Effector memory CD8-positive, alpha-beta T cell (primary cell): ENCODE results near the gene MFRP.
A peak's percentile ranks its signal among the peaks of the same experiment; 100 is the strongest.

Source experiments
- ATAC-seq: fragments of 150-1000 bp; cut with Tn5 transposase; replicated peaks from 2 replicates; pipeline ENCODE4 v1.10.0; 2021; ENCODE audit warnings: mild to moderate bottlenecking, moderate library complexity
- DNase-seq, 3 experiments: peaks; one replicate each; pipeline ENCODE4 v3.0.0; 2021
- H3K27ac Mint-ChIP-seq, 2 donors: one replicate each; pipeline ENCODE4 v1.8.0; 2022; ENCODE audit warnings: mild to moderate bottlenecking in 2 of 2, mixed read lengths in 2 of 2, moderate library complexity in 2 of 2
- H3K27me3 Mint-ChIP-seq, 2 donors: one replicate each; pipeline ENCODE4 v1.8.0; 2022; ENCODE audit warnings: mixed read lengths in 2 of 2
- H3K36me3 Mint-ChIP-seq: one replicate; pipeline ENCODE4 v1.8.0; 2022; ENCODE audit warnings: mild to moderate bottlenecking, moderate library complexity, mixed read lengths; ENCODE audit not compliant: insufficient read depth
- H3K4me1 Mint-ChIP-seq, 2 donors: one replicate each; pipeline ENCODE4 v1.8.0; 2022; ENCODE audit warnings: low read depth in 2 of 2, mixed read lengths in 2 of 2
- H3K4me3 Mint-ChIP-seq, 2 donors: one replicate each; pipeline ENCODE4 v1.8.0; 2022; ENCODE audit warnings: mild to moderate bottlenecking in 2 of 2, mixed read lengths in 2 of 2, moderate library complexity in 2 of 2
- H3K9me3 Mint-ChIP-seq, 2 donors: one replicate each; pipeline ENCODE4 v1.8.0; 2022; ENCODE audit warnings: mixed read lengths in 2 of 2

The MFRP gene

GRCh38 chr11:119335091-119335654, 11.3 kb downstream of the MFRP start:
- peaks cover 15% of the 10 kb centered on the region for H3K36me3 Mint-ChIP-seq
- peak overlapping the region; percentile 95 to 96 for H3K27ac Mint-ChIP-seq
- peaks cover 12 to 23% of the 10 kb centered on the region in 2 donors for H3K27me3 Mint-ChIP-seq
- ATAC-seq (no peak), DNase-seq (no peak)
- H3K4me1 Mint-ChIP-seq, result peaks cover 24 to 41% of the 10 kb centered on the region in 2 donors
- peak overlapping the region; percentile 94 to 98 for H3K4me3 Mint-ChIP-seq
- H3K9me3 Mint-ChIP-seq, result no peaks in the 10 kb centered on the region

- peaks cover 11 to 24% of the 10 kb centered on the region in 2 donors for H3K27me3 Mint-ChIP-seq
- H3K36me3 Mint-ChIP-seq, result peaks cover 14% of the 10 kb centered on the region
- peak within 1 kb of the TSS; percentile 94 to 98 for H3K4me3 Mint-ChIP-seq
- peak; percentile 96 for ATAC-seq
- DNase-seq, result peak; percentile 92 to 93 (median 93)
- H3K4me1 Mint-ChIP-seq, result peaks cover 24 to 40% of the 10 kb centered on the region in 2 donors
- H3K27ac Mint-ChIP-seq, result peak within 1 kb of the TSS; percentile 95 to 96
- H3K9me3 Mint-ChIP-seq, result no peaks in the 10 kb centered on the region
Observed at GRCh38 chr11:119334174-119334930, 12.2 kb downstream of the MFRP start, which contains the start of gene RNF26. TSS of gene RNF26 (plus strand) at chr11:119334527. CDS start at chr11:119335123, 596 bp downstream.

- DNase-seq (no peak), ATAC-seq (no peak)
- Mint-ChIP-seq H3K27ac (no peak overlapping the region), H3K9me3 (no peaks in the 10 kb centered on the region), H3K36me3 (peaks cover 11% of the 10 kb centered on the region), H3K4me3 (peak overlapping the region in 1 of 2 donors; percentile 94), H3K4me1 (peaks cover 21 to 22% of the 10 kb centered on the region in 2 donors), H3K27me3 (peaks cover 7 to 13% of the 10 kb centered on the region in 2 donors)
Observed at GRCh38 chr11:119332111-119332765, 14.3 kb downstream of the MFRP start.

- DNase-seq (no peak), ATAC-seq (no peak)
- H3K36me3 Mint-ChIP-seq, result peaks cover 11% of the 10 kb centered on the region
- H3K27me3 Mint-ChIP-seq, result peaks cover 7 to 13% of the 10 kb centered on the region in 2 donors
- H3K9me3 Mint-ChIP-seq, result no peaks in the 10 kb centered on the region
- no peak overlapping the region for H3K27ac Mint-ChIP-seq
- H3K4me3 Mint-ChIP-seq, result no peak overlapping the region
- peaks cover 7 to 12% of the 10 kb centered on the region in 2 donors for H3K4me1 Mint-ChIP-seq
Observed at GRCh38 chr11:119330237-119330636, 16.3 kb downstream of the MFRP start.

- no peak overlapping the region for H3K4me3 Mint-ChIP-seq
- peaks cover 2% of the 10 kb centered on the region for H3K36me3 Mint-ChIP-seq
- DNase-seq (no peak), ATAC-seq (no peak)
- H3K4me1 Mint-ChIP-seq, result peaks cover 0 to 4% of the 10 kb centered on the region in 2 donors
- H3K27ac Mint-ChIP-seq, result no peak overlapping the region
- peaks cover 7 to 13% of the 10 kb centered on the region in 2 donors for H3K27me3 Mint-ChIP-seq
- no peaks in the 10 kb centered on the region for H3K9me3 Mint-ChIP-seq
Observed at GRCh38 chr11:119329320-119329719, 17.2 kb downstream of the MFRP start.

GRCh38 chr11:119324189-119324588, 22.3 kb downstream of the MFRP start:
- DNase-seq (no peak), ATAC-seq (no peak)
- Mint-ChIP-seq H3K4me1 (peaks cover 16 to 18% of the 10 kb centered on the region in 2 donors), H3K4me3 (no peak overlapping the region), H3K27me3 (peaks cover 3 to 6% of the 10 kb centered on the region in 2 donors), H3K9me3 (no peaks in the 10 kb centered on the region), H3K27ac (no peak overlapping the region), H3K36me3 (peaks cover 10% of the 10 kb centered on the region)

GRCh38 chr11:119323532-119324033, 22.9 kb downstream of the MFRP start:
- peak; percentile 73 to 80 (median 80) for DNase-seq
- Mint-ChIP-seq H3K9me3 (no peaks in the 10 kb centered on the region), H3K36me3 (peaks cover 13% of the 10 kb centered on the region), H3K27ac (peak overlapping the region in 1 of 2 donors; percentile 9), H3K4me1 (peaks cover 18 to 21% of the 10 kb centered on the region in 2 donors), H3K4me3 (no peak overlapping the region), H3K27me3 (peaks cover 10 to 11% of the 10 kb centered on the region in 2 donors)
- ATAC-seq, result no peak

GRCh38 chr11:119322921-119323531, 23.5 kb downstream of the MFRP start:
- no peak for DNase-seq
- Mint-ChIP-seq H3K36me3 (peaks cover 13% of the 10 kb centered on the region), H3K27me3 (peaks cover 12% of the 10 kb centered on the region in 2 donors), H3K4me1 (peaks cover 18 to 22% of the 10 kb centered on the region in 2 donors), H3K9me3 (no peaks in the 10 kb centered on the region), H3K4me3 (no peak overlapping the region), H3K27ac (no peak overlapping the region)
- ATAC-seq, result no peak

- no peak for DNase-seq
- Mint-ChIP-seq H3K4me1 (peaks cover 18 to 22% of the 10 kb centered on the region in 2 donors), H3K9me3 (no peaks in the 10 kb centered on the region), H3K4me3 (no peak overlapping the region), H3K27ac (no peak overlapping the region), H3K36me3 (peaks cover 13% of the 10 kb centered on the region), H3K27me3 (peaks cover 12% of the 10 kb centered on the region in 2 donors)
- no peak for ATAC-seq
Observed at GRCh38 chr11:119322360-119322739, 24.2 kb downstream of the MFRP start.

GRCh38 chr11:119320776-119321524, 25.6 kb downstream of the MFRP start:
- Mint-ChIP-seq H3K27ac (peak overlapping the region; percentile 59 to 93), H3K9me3 (no peaks in the 10 kb centered on the region), H3K27me3 (peaks cover 13 to 15% of the 10 kb centered on the region in 2 donors), H3K4me3 (peak overlapping the region; percentile 82 to 87), H3K4me1 (peaks cover 18 to 27% of the 10 kb centered on the region in 2 donors), H3K36me3 (peaks cover 13% of the 10 kb centered on the region)
- DNase-seq, result peak; percentile 48 to 52 (median 50)
- peak; percentile 63 for ATAC-seq

- DNase-seq (no peak), ATAC-seq (no peak)
- Mint-ChIP-seq H3K36me3 (peaks cover 19% of the 10 kb centered on the region), H3K4me1 (peaks cover 22 to 33% of the 10 kb centered on the region in 2 donors), H3K9me3 (no peaks in the 10 kb centered on the region), H3K27ac (peak overlapping the region; percentile 82 to 93), H3K4me3 (peak overlapping the region; percentile 75 to 82), H3K27me3 (peaks cover 19 to 22% of the 10 kb centered on the region in 2 donors)
Observed at GRCh38 chr11:119320240-119320775, 26.2 kb downstream of the MFRP start.

- Mint-ChIP-seq H3K4me3 (peak overlapping the region; percentile 75 to 82), H3K27me3 (peaks cover 24 to 27% of the 10 kb centered on the region in 2 donors), H3K36me3 (peaks cover 23% of the 10 kb centered on the region), H3K27ac (peak overlapping the region; percentile 82 to 93), H3K4me1 (peaks cover 25 to 34% of the 10 kb centered on the region in 2 donors), H3K9me3 (no peaks in the 10 kb centered on the region)
- DNase-seq, result no peak
- no peak for ATAC-seq
Observed at GRCh38 chr11:119319700-119320239, 26.7 kb downstream of the MFRP start.
